PC-9 (cell line): ENCODE measurements around the gene FASN.

Source experiments
- CTCF ChIP-seq: fragments of 200-600 bp; sonication (generic); conservative IDR thresholded peaks from 2 replicates; pipeline ENCODE4 v1.6.1; 2017; ENCODE audit warnings: mixed run types, antibody characterized with exemption, mild to moderate bottlenecking, moderate library complexity
- EZH2 ChIP-seq: fragments of 200-600 bp; sonication (generic); IDR thresholded peaks from 2 replicates; pipeline ENCODE4 v1.8.0; 2017; ENCODE audit warnings: antibody characterized with exemption, low read depth

- TF ChIP-seq CTCF (no peak), EZH2 (no peak)
These were observed 35.7 kb downstream of the FASN start for GRCh38 chr17:82062076-82062983.
